Epithelial cell of esophagus (primary cell): ENCODE data around the gene PELO.

Experiments
- DNase-seq: peaks from one replicate; pipeline ENCODE4 v3.0.0; 2010; ENCODE audit warnings: low read depth
- H3K4me3 ChIP-seq: 2 replicates; pipeline ENCODE4 v1.5.1; 2011; ENCODE audit warnings: mild to moderate bottlenecking, low read length, control low read depth
- TF ChIP-seq, protein P1 (sequence below): IDR thresholded peaks from 2 replicates; pipeline ENCODE4 v1.5.1; 2011; ENCODE audit warnings: low read depth, mild to moderate bottlenecking, low read length, control low read depth, inconsistent platforms; ENCODE audit not compliant: insufficient read depth; ENCODE audit errors: missing control alignments

The PELO gene

GRCh38 chr5:52804981-52805380 lies 17.3 kb downstream of the PELO start:
- DNase-seq: no peak
- TF ChIP-seq, protein P1, sequence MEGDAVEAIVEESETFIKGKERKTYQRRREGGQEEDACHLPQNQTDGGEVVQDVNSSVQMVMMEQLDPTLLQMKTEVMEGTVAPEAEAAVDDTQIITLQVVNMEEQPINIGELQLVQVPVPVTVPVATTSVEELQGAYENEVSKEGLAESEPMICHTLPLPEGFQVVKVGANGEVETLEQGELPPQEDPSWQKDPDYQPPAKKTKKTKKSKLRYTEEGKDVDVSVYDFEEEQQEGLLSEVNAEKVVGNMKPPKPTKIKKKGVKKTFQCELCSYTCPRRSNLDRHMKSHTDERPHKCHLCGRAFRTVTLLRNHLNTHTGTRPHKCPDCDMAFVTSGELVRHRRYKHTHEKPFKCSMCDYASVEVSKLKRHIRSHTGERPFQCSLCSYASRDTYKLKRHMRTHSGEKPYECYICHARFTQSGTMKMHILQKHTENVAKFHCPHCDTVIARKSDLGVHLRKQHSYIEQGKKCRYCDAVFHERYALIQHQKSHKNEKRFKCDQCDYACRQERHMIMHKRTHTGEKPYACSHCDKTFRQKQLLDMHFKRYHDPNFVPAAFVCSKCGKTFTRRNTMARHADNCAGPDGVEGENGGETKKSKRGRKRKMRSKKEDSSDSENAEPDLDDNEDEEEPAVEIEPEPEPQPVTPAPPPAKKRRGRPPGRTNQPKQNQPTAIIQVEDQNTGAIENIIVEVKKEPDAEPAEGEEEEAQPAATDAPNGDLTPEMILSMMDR: no peak
- no peak overlapping the region for H3K4me3 ChIP-seq

GRCh38 chr5:52805615-52806014 lies 17.9 kb downstream of the PELO start:
- H3K4me3 ChIP-seq: no peak overlapping the region
- TF ChIP-seq, protein P1: no peak
- no peak for DNase-seq

DNA sequence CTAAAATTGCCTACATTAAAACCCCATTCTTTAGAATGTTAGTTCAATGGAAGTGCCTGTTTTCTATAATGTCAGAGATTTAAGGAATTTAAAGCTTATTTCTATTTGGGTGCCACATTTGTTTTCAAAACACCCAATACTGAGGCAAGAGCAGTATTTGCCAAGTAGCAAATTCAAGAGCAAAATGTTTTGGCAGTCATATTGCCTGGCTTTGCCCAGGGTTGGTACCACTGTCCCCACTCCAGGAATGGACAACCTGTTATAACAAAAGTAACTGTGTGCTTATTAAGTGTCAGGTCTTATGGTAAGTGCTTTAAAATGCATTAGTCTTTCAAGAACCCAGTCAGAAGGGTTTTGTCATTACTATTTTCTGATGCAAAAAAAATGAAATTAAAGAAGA lies 19.3 kb downstream of the PELO start:
- H3K4me3 ChIP-seq: no peak overlapping the region
- TF ChIP-seq, protein P1: no peak
- no peak for DNase-seq

GRCh38 chr5:52807723-52808122 lies 20.0 kb downstream of the PELO start:
- TF ChIP-seq, protein P1: no peak
- H3K4me3 ChIP-seq: no peak overlapping the region
- peak; percentile 39 for DNase-seq

- DNase-seq: no peak
- H3K4me3 ChIP-seq: no peak overlapping the region
- TF ChIP-seq, protein P1: no peak
Measured at GRCh38 chr5:52808316-52808901, 20.7 kb downstream of the PELO start.

GRCh38 chr5:52809884-52810283 lies 22.2 kb downstream of the PELO start:
- DNase-seq: peak; percentile 71
- H3K4me3 ChIP-seq: no peak overlapping the region
- TF ChIP-seq, protein P1: no peak

- TF ChIP-seq, protein P1: no peak
Measured at GRCh38 chr5:52810426-52810825, 22.7 kb downstream of the PELO start.

More at GRCh38 chr5:52810426-52810825, 22.7 kb downstream of the PELO start:
- no peak overlapping the region for H3K4me3 ChIP-seq
- no peak for DNase-seq
